HT1080 (cell line): ENCODE results near the gene TRUB1. TPM values are rescaled to one million over a fixed set of nuclear protein-coding genes. Genes with fewer than 3 reads are reported as not detected.
"Not testable (repeated sequence)": the region's sequence is repeated elsewhere in the genome, so short reads cannot be mapped to it uniquely, and the experiment has no call there.

Experiments
- DNase-seq: peaks from one replicate; pipeline ENCODE4 v3.0.0-alpha.2; 2015; ENCODE audit warnings: low read depth
- total RNA-seq: library from RNA; depleted of rRNA; stranded (reverse); fragments of >200 nt; shearing (Covaris generic); gene quantifications from 2 replicates; pipeline ENCODE4 v1.2.3, GENCODE V29; 2014

Gene TRUB1
- total RNA-seq, 1 experiment from 2014 or later = 17.6 TPM

GRCh38 chr10:114923551-114923950 is 14.4 kb upstream of the TRUB1 start:
- no peak for DNase-seq

- peak; percentile 81 for DNase-seq
Measured at GRCh38 chr10:114925587-114926586, 12.1 kb upstream of the TRUB1 start.

GRCh38 chr10:114928818-114929217 is 9.2 kb upstream of the TRUB1 start:
- no peak for DNase-seq

- DNase-seq = no peak
Measured at GRCh38 chr10:114930320-114930719, 7.7 kb upstream of the TRUB1 start.

- DNase-seq = no peak
Measured at GRCh38 chr10:114931072-114931679, 6.8 kb upstream of the TRUB1 start.

- DNase-seq = no peak
Measured at GRCh38 chr10:114932225-114932624, 5.8 kb upstream of the TRUB1 start.

- no peak for DNase-seq
Measured at GRCh38 chr10:114932945-114933344, 5.0 kb upstream of the TRUB1 start.

GRCh38 chr10:114933588-114933987 is 4.4 kb upstream of the TRUB1 start:
- peak; percentile 23 for DNase-seq

- not testable (repeated sequence) for DNase-seq
Measured at GRCh38 chr10:114933995-114934394, 4.0 kb upstream of the TRUB1 start.

GRCh38 chr10:114938856-114939193 is 830 bp downstream of the TRUB1 start:
- no peak for DNase-seq

GRCh38 chr10:114940735-114941134 is 2.7 kb downstream of the TRUB1 start:
- no peak for DNase-seq

- no peak for DNase-seq
Measured at GRCh38 chr10:114943000-114943399, 5.0 kb downstream of the TRUB1 start.

GRCh38 chr10:114953047-114953446 is 15.1 kb downstream of the TRUB1 start:
- DNase-seq = no peak

- no peak for DNase-seq
Measured at GRCh38 chr10:114955984-114956383, 18.0 kb downstream of the TRUB1 start.

GRCh38 chr10:114956466-114956865 is 18.5 kb downstream of the TRUB1 start:
- no peak for DNase-seq

GRCh38 chr10:114957122-114957521 is 19.1 kb downstream of the TRUB1 start:
- DNase-seq = no peak

GRCh38 chr10:114957673-114958072 is 19.7 kb downstream of the TRUB1 start:
- DNase-seq = peak; percentile 8

- no peak for DNase-seq
Measured at GRCh38 chr10:114962441-114962840, 24.4 kb downstream of the TRUB1 start.

GRCh38 chr10:114963908-114964307 is 25.9 kb downstream of the TRUB1 start:
- DNase-seq = no peak

GRCh38 chr10:114967071-114967470 is 29.1 kb downstream of the TRUB1 start:
- DNase-seq = no peak

GRCh38 chr10:114970515-114970914 is 32.5 kb downstream of the TRUB1 start:
- DNase-seq = peak; percentile 1

GRCh38 chr10:114973306-114973705 is 35.3 kb downstream of the TRUB1 start:
- no peak for DNase-seq

GRCh38 chr10:114973997-114974396 is 36.0 kb downstream of the TRUB1 start:
- no peak for DNase-seq
